Muscle of leg (tissue), 11 donors: ENCODE measurements around the gene MDK. TPM values are rescaled to one million over a fixed set of nuclear protein-coding genes. Genes with fewer than 3 reads are reported as not detected.
A peak's percentile ranks its signal among the peaks of the same experiment; 100 is the strongest.

Experiments used
- DNase-seq: peaks from one replicate; pipeline ENCODE4 v3.0.0; 2013
- H3K27ac ChIP-seq: one replicate; pipeline ENCODE4 v1.5.1; 2013; ENCODE audit warnings: mild to moderate bottlenecking, low read length, control low read depth
- H3K27me3 ChIP-seq: one replicate; pipeline ENCODE4 v1.6.1; 2013; ENCODE audit warnings: low read length; ENCODE audit not compliant: control insufficient read depth, insufficient read depth
- H3K36me3 ChIP-seq: one replicate; pipeline ENCODE4 v1.6.1; 2013; ENCODE audit warnings: low read length; ENCODE audit not compliant: control insufficient read depth, insufficient read depth
- H3K4me1 ChIP-seq: one replicate; pipeline ENCODE4 v1.6.1; 2013; ENCODE audit warnings: low read length; ENCODE audit not compliant: control insufficient read depth, insufficient read depth
- H3K4me3 ChIP-seq: one replicate; pipeline ENCODE4 v1.5.1; 2013; ENCODE audit warnings: low read length, control low read depth
- H3K9me3 ChIP-seq: replicated peaks from 2 replicates; pipeline ENCODE4 v1.6.1; 2013; ENCODE audit warnings: low read depth, low read length; ENCODE audit not compliant: control insufficient read depth
- WGBS: methylation state at CpG from one replicate; pipeline ENCODE4 v1.1.5; 2013; ENCODE audit warnings: missing lambda C conversion rate; ENCODE audit not compliant: insufficient coverage; 5-methylcytosine and 5-hydroxymethylcytosine counted together
- polyA plus RNA-seq, 8 donors: library from polyadenylated mRNA; unstranded; fragments of 120-200 nt; gene quantifications; one replicate each; pipeline versions ENCODE4 v1.2.1 to v1.2.3, GENCODE V29; 2013; ENCODE audit warnings: inconsistent platforms in 1 of 8, low replicate concordance in 1 of 8; ENCODE audit not compliant: insufficient read length in 8 of 8, insufficient read depth in 1 of 8
- total RNA-seq: library from RNA; stranded (reverse); fragments of 120-200 nt; gene quantifications from one replicate; pipeline ENCODE4 v1.2.4, GENCODE V29; 2013

Gene MDK
- total and polyA plus RNA-seq, 9 donors: 132 to 317 (median 237) TPM

GRCh38 chr11:46356924-46357482 is 24.5 kb upstream of the MDK start:
- Histone ChIP-seq H3K9me3 (no peaks in the 10 kb centered on the region), H3K27me3 (no peaks in the 10 kb centered on the region), H3K36me3 (peaks cover 23% of the 10 kb centered on the region), H3K4me3 (no peak overlapping the region), H3K27ac (no peak overlapping the region), H3K4me1 (peaks cover 40% of the 10 kb centered on the region)
- WGBS: 82% methylated on average over 3 of the region's 7 CpGs
- DNase-seq: no peak

- DNase-seq: no peak
- Histone ChIP-seq H3K27me3 (no peaks in the 10 kb centered on the region), H3K27ac (no peak overlapping the region), H3K4me3 (no peak overlapping the region), H3K9me3 (no peaks in the 10 kb centered on the region), H3K36me3 (peaks cover 20% of the 10 kb centered on the region), H3K4me1 (peaks cover 40% of the 10 kb centered on the region)
- WGBS: 81% methylated on average over 10 of the region's 11 CpGs
These were observed 24.0 kb upstream of the MDK start for GRCh38 chr11:46357483-46357936.

GRCh38 chr11:46359953-46360352 is 21.5 kb upstream of the MDK start:
- no peak for DNase-seq
- H3K27me3 ChIP-seq: no peaks in the 10 kb centered on the region
- H3K9me3 ChIP-seq: no peaks in the 10 kb centered on the region
- peaks cover 15% of the 10 kb centered on the region for H3K36me3 ChIP-seq
- no peak overlapping the region for H3K27ac ChIP-seq
- WGBS: no CpG with 5 or more reads among the region's 1 CpG
- H3K4me1 ChIP-seq: peaks cover 51% of the 10 kb centered on the region
- H3K4me3 ChIP-seq: no peak overlapping the region

GRCh38 chr11:46360878-46361277 is 20.6 kb upstream of the MDK start:
- Histone ChIP-seq H3K9me3 (no peaks in the 10 kb centered on the region), H3K27me3 (no peaks in the 10 kb centered on the region), H3K4me3 (peak overlapping the region; percentile 59), H3K36me3 (peaks cover 17% of the 10 kb centered on the region), H3K4me1 (peaks cover 57% of the 10 kb centered on the region), H3K27ac (peak overlapping the region; percentile 98)
- 86% methylated on average over 1 of the region's 7 CpGs for WGBS
- no peak for DNase-seq

GRCh38 chr11:46361283-46362155 is 19.9 kb upstream of the MDK start:
- H3K9me3 ChIP-seq: no peaks in the 10 kb centered on the region
- 2% methylated on average over 21 of the region's 26 CpGs for WGBS
- H3K4me3 ChIP-seq: peak overlapping the region; percentile 59
- H3K27me3 ChIP-seq: no peaks in the 10 kb centered on the region
- peak; percentile 91 for DNase-seq
- H3K36me3 ChIP-seq: peaks cover 11% of the 10 kb centered on the region
- peaks cover 58% of the 10 kb centered on the region for H3K4me1 ChIP-seq
- peak overlapping the region; percentile 98 for H3K27ac ChIP-seq

- Histone ChIP-seq H3K4me3 (peak overlapping the region; percentile 59), H3K27ac (peak overlapping the region; percentile 98), H3K9me3 (no peaks in the 10 kb centered on the region), H3K36me3 (peaks cover 9% of the 10 kb centered on the region), H3K4me1 (peaks cover 67% of the 10 kb centered on the region), H3K27me3 (no peaks in the 10 kb centered on the region)
- WGBS: 64% methylated on average over 18 of the region's 20 CpGs
- DNase-seq: no peak
These were observed 19.1 kb upstream of the MDK start for GRCh38 chr11:46362156-46363030.

GRCh38 chr11:46363031-46363407 is 18.4 kb upstream of the MDK start:
- no peaks in the 10 kb centered on the region for H3K9me3 ChIP-seq
- peak overlapping the region; percentile 18 for H3K4me3 ChIP-seq
- H3K36me3 ChIP-seq: peaks cover 10% of the 10 kb centered on the region
- WGBS: 50% methylated on average over 8 of the region's 9 CpGs
- peak overlapping the region; percentile 98 for H3K27ac ChIP-seq
- H3K4me1 ChIP-seq: peaks cover 72% of the 10 kb centered on the region
- DNase-seq: peak; percentile 82
- H3K27me3 ChIP-seq: no peaks in the 10 kb centered on the region

- peak overlapping the region; percentile 18 for H3K4me3 ChIP-seq
- 69% methylated on average over 21 of the region's 21 CpGs for WGBS
- no peaks in the 10 kb centered on the region for H3K27me3 ChIP-seq
- H3K27ac ChIP-seq: peak overlapping the region; percentile 98
- H3K36me3 ChIP-seq: peaks cover 15% of the 10 kb centered on the region
- peaks cover 76% of the 10 kb centered on the region for H3K4me1 ChIP-seq
- no peaks in the 10 kb centered on the region for H3K9me3 ChIP-seq
- peak; percentile 87 for DNase-seq
These were observed 17.9 kb upstream of the MDK start for GRCh38 chr11:46363455-46364005.

GRCh38 chr11:46364056-46364455 is 17.4 kb upstream of the MDK start:
- peaks cover 76% of the 10 kb centered on the region for H3K4me1 ChIP-seq
- H3K36me3 ChIP-seq: peaks cover 19% of the 10 kb centered on the region
- H3K27ac ChIP-seq: peak overlapping the region; percentile 98
- DNase-seq: no peak
- no peaks in the 10 kb centered on the region for H3K9me3 ChIP-seq
- WGBS: 74% methylated on average over 9 of the region's 9 CpGs
- no peak overlapping the region for H3K4me3 ChIP-seq
- no peaks in the 10 kb centered on the region for H3K27me3 ChIP-seq
